Lung (tissue), 12 donors: ENCODE measurements around the gene OXSR1. TPM values are rescaled to one million over a fixed set of nuclear protein-coding genes. Genes with fewer than 3 reads are reported as not detected.

Source experiments
- ATAC-seq: fragments of 200-7000 bp; cut with Tn5 transposase; one replicate; pipeline ENCODE4 v1.9.1; 2020; ENCODE audit warnings: moderate number of reproducible peaks; ENCODE audit not compliant: insufficient read depth, low FRiP score
- DNase-seq, 3 donors: peaks; one replicate each; pipeline ENCODE4 v3.0.0-alpha.2; 2013 to 2017
- H3K27ac ChIP-seq, 2 donors: one replicate each; pipeline ENCODE4 v1.5.1; 2013; ENCODE audit warnings: mild to moderate bottlenecking in 2 of 2, moderate library complexity in 2 of 2, control low read depth in 1 of 2, inconsistent platforms in 1 of 2, low read depth in 1 of 2, low read length in 1 of 2
- H3K27me3 ChIP-seq, 3 donors: one replicate each; pipeline ENCODE4 v1.5.1; 2013; ENCODE audit warnings: low read length in 2 of 3; ENCODE audit not compliant: control insufficient read depth in 3 of 3, insufficient read depth in 3 of 3
- H3K36me3 ChIP-seq, 4 donors: one replicate each; pipeline ENCODE4 v1.5.1; 2013; ENCODE audit warnings: low read length in 4 of 4, mild to moderate bottlenecking in 1 of 4, moderate library complexity in 1 of 4; ENCODE audit not compliant: control insufficient read depth in 4 of 4, insufficient read depth in 4 of 4
- H3K4me1 ChIP-seq, 5 donors: one replicate each; pipeline ENCODE4 v1.5.1; 2013; ENCODE audit warnings: low read length in 5 of 5, mild to moderate bottlenecking in 2 of 5, moderate library complexity in 1 of 5; ENCODE audit not compliant: control insufficient read depth in 5 of 5, insufficient read depth in 5 of 5
- H3K4me3 ChIP-seq: one replicate; pipeline ENCODE4 v1.5.1; 2013; ENCODE audit warnings: mild to moderate bottlenecking, control low read depth, moderate library complexity
- H3K9ac ChIP-seq, 2 donors: one replicate each; pipeline ENCODE4 v1.5.1; 2013; ENCODE audit warnings: low read length in 2 of 2, control low read depth in 1 of 2; ENCODE audit not compliant: insufficient read depth in 1 of 2
- H3K9me3 ChIP-seq, 4 donors: one replicate each; pipeline ENCODE4 v1.5.1; 2013; ENCODE audit warnings: low read length in 3 of 4, mild to moderate bottlenecking in 1 of 4, moderate library complexity in 1 of 4; ENCODE audit not compliant: control insufficient read depth in 4 of 4, insufficient read depth in 3 of 4
- CTCF ChIP-seq: IDR thresholded peaks from 2 replicates; pipeline ENCODE4 v1.5.1; 2012; ENCODE audit warnings: mild to moderate bottlenecking; ENCODE audit errors: control extremely low read depth, extremely low read depth
- WGBS, 2 donors: extraction: QIAGEN DNeasy Blood & Tissue Kit; methylation state at CpG; one replicate each; pipeline ENCODE4 v1.1.7; 2013; 5-methylcytosine and 5-hydroxymethylcytosine counted together
- polyA plus RNA-seq, 2 donors: library from polyadenylated mRNA; stranded (reverse); fragments of 200-250 nt; gene quantifications; one replicate each; pipeline ENCODE4 v1.2.1, GENCODE V29; 2013
- total RNA-seq, 2 donors: library from RNA; depleted of rRNA in 1 of 2; stranded (reverse); fragments of >200 nt in 1 of 2; gene quantifications; one replicate each; pipeline ENCODE4 v1.2.1, GENCODE V29; 2014 to 2021
- donor health status: control.
- donor health status: control.
- donor health status: Bipolar disorder and iron deficiency.
- donor health status: healthy.
- donor health status: DM: yes; HTN: yes; CAD: no.

Gene OXSR1
- total and polyA plus RNA-seq, 4 donors = 11.9 to 38.9 (median 24.9) TPM

- ATAC-seq (no peak), DNase-seq (no peak)
- H3K9ac ChIP-seq = no peak overlapping the region
- H3K4me3 ChIP-seq = no peak overlapping the region
- WGBS, 2 donors = 93 to 95% methylated on average over 2 of the region's 2 CpGs
- TF ChIP-seq CTCF = no peak
- no peaks in the 10 kb centered on the region for H3K9me3 ChIP-seq
- H3K36me3 ChIP-seq = no peaks in the 10 kb centered on the region
- H3K27ac ChIP-seq = peak overlapping the region in 1 of 2 donors; percentile 46
- no peaks in the 10 kb centered on the region for H3K27me3 ChIP-seq
- peaks cover 0 to 13% (median 5%) of the 10 kb centered on the region in 5 donors for H3K4me1 ChIP-seq
Measured at GRCh38 chr3:38152609-38153008, 12.7 kb upstream of the OXSR1 start.

DNA sequence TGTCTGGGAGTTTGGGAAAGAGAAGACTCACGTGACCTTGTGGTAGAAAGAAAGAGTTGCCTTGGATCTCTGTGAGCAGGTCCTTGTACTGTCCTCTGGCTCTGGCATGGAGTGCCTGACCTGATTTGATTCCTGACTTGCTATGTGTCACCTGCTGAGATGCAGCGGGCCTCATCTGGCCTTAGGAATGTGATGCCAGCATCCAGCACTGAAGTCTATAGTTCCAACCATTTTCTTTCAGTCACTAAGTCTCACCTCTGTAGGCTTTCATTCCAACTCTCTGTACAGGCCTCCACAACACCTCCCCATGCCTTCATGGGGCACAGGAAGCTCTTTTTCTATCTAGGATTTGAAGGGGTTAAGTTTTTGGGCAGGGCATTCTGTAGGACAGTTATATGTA lies 12.1 kb upstream of the OXSR1 start:
- DNase-seq (no peak), ATAC-seq (no peak)
- H3K4me3 ChIP-seq = no peak overlapping the region
- peak overlapping the region in 1 of 2 donors; percentile 45 for H3K27ac ChIP-seq
- peaks cover 0 to 13% (median 5%) of the 10 kb centered on the region in 5 donors for H3K4me1 ChIP-seq
- H3K36me3 ChIP-seq = no peaks in the 10 kb centered on the region
- WGBS, 2 donors = 95 to 98% methylated on average over 2 of the region's 2 CpGs
- H3K27me3 ChIP-seq = no peaks in the 10 kb centered on the region
- no peak for TF ChIP-seq CTCF
- no peak overlapping the region for H3K9ac ChIP-seq
- H3K9me3 ChIP-seq = no peaks in the 10 kb centered on the region

DNA sequence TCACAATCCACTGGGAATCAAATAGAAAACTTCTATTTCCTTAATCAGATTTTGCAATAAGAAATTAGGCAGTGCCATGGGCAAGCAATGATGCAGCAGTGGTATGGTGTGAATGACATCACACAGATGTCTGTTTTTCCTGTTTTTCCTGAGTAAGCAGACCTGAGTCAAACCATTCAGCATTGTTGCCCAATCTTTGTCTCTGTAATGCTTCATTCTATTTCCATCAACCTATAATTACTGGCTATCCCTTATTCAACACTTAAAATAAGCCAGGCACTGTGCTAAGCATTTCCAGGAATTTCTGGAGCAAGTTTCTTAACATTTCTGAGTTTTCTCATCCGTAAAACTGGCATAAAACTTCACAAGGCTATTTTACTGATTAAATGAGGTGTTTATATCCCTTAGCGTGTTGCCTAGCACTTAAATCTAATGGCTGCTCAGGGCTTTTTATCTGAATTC lies 11.3 kb upstream of the OXSR1 start:
- WGBS, 2 donors = 81 to 89% methylated on average over 2 of the region's 2 CpGs
- Histone ChIP-seq H3K4me3 (no peak overlapping the region), H3K4me1 (peaks cover 0 to 13% (median 5%) of the 10 kb centered on the region in 5 donors), H3K27ac (no peak overlapping the region), H3K27me3 (no peaks in the 10 kb centered on the region), H3K36me3 (no peaks in the 10 kb centered on the region), H3K9me3 (no peaks in the 10 kb centered on the region), H3K9ac (no peak overlapping the region)
- DNase-seq = peak in 2 of 3 donors; percentile 79 to 89
- TF ChIP-seq CTCF = no peak
- ATAC-seq = peak; percentile 56
